HepG2 (cell line): ENCODE data around the gene CYB5D1. TPM values are rescaled to one million over a fixed set of nuclear protein-coding genes. Genes with fewer than 3 reads are reported as not detected.

Experiments
- CREM ChIP-seq, 2 experiments: sonication (generic) in 1 of 2; formaldehyde crosslinking in 1 of 2; IDR thresholded peaks; 2 replicates each; pipeline versions ENCODE4 v1.4.0 to v1.6.1; 2016 to 2020; ENCODE audit warnings: antibody characterized with exemption in 1 of 2, mild to moderate bottlenecking in 1 of 2, missing genetic modification reagents in 1 of 2
- EZH2 ChIP-seq: conservative IDR thresholded peaks from 2 replicates; pipeline ENCODE4 v1.6.1; 2012; ENCODE audit warnings: mild to moderate bottlenecking, low read depth, low read length, moderate library complexity
- FOXA3 ChIP-seq: IDR thresholded peaks from 2 replicates; pipeline ENCODE4 v1.6.1; 2016; ENCODE audit warnings: missing genetic modification reagents, missing compliant biosample characterization
- NFE2L1 ChIP-seq: sonication (generic); formaldehyde crosslinking; IDR thresholded peaks from 2 replicates; pipeline ENCODE4 v1.4.0; 2020; ENCODE audit warnings: missing genetic modification reagents, mild to moderate bottlenecking, borderline replicate concordance
- NFYB ChIP-seq: sonication (generic); formaldehyde crosslinking; IDR thresholded peaks from 2 replicates; pipeline ENCODE4 v1.4.0; 2020; ENCODE audit warnings: missing genetic modification reagents
- PCBP1 ChIP-seq: fragments of 200-400 bp; formaldehyde crosslinking; IDR thresholded peaks from 2 replicates; pipeline ENCODE4 v1.6.1; 2017; ENCODE audit warnings: mild to moderate bottlenecking, low read depth, low read length, borderline replicate concordance
- RFXAP ChIP-seq: sonication (generic); formaldehyde crosslinking; IDR thresholded peaks from 2 replicates; pipeline ENCODE4 v1.4.0; 2020; ENCODE audit warnings: missing genetic modification reagents, borderline replicate concordance
- SP2 ChIP-seq: sonication (generic); formaldehyde crosslinking; IDR thresholded peaks from 2 replicates; pipeline ENCODE4 v1.5.1; 2020; ENCODE audit warnings: mild to moderate bottlenecking, missing genetic modification reagents
- SP4 ChIP-seq: sonication (generic); formaldehyde crosslinking; IDR thresholded peaks from 2 replicates; pipeline ENCODE4 v1.8.1; 2023; ENCODE audit warnings: mild to moderate bottlenecking, missing genetic modification reagents
- ZNF430 ChIP-seq: sonication (generic); formaldehyde crosslinking; IDR thresholded peaks from 2 replicates; pipeline ENCODE4 v1.9.0; 2021; ENCODE audit warnings: mild to moderate bottlenecking, missing genetic modification reagents
- ZNF652 ChIP-seq: IDR thresholded peaks from 2 replicates; pipeline ENCODE4 v1.6.1; 2016; ENCODE audit warnings: low read depth, borderline replicate concordance
- polyA plus RNA-seq, 8 experiments: library from polyadenylated mRNA; depleted of rRNA in 3 of 8; stranded (reverse) in 7 of 8; unstranded in 1 of 8; fragments of >200 nt; fragmentation: Illumina TruSeq in 4 of 8; extraction: Trizol in 4 of 8; gene quantifications; 2 replicates each; pipeline versions ENCODE4 v1.2.1 to v1.2.3, GENCODE V29; 2011 to 2016; ENCODE audit warnings: low read depth in 4 of 8, missing spikeins in 1 of 8, mixed read lengths in 1 of 8; ENCODE audit not compliant: insufficient read depth in 1 of 8
- total RNA-seq, 5 experiments: library from RNA; depleted of rRNA; stranded (reverse); fragments of >200 nt; fragmentation: Illumina TruSeq; extraction: Trizol; gene quantifications; 2 replicates each; pipeline ENCODE4 v1.2.3, GENCODE V29; 2016; ENCODE audit warnings: low read depth in 1 of 5
- TF ChIP-seq, protein P1 (sequence below), 2 experiments: sonication (generic) in 1 of 2; formaldehyde crosslinking in 1 of 2; IDR thresholded peaks; 2 replicates each; pipeline versions ENCODE4 v1.5.1 to v1.6.1; 2011 to 2020; ENCODE audit warnings: borderline replicate concordance in 1 of 2, low read depth in 1 of 2, low read length in 1 of 2, mild to moderate bottlenecking in 1 of 2, missing genetic modification reagents in 1 of 2, moderate library complexity in 1 of 2
- TF ChIP-seq, protein P2 (sequence below): IDR thresholded peaks from 2 replicates; pipeline ENCODE4 v1.4.0; 2020; ENCODE audit warnings: mild to moderate bottlenecking, missing genetic modification reagents
- TF ChIP-seq, protein P3 (sequence below): sonication (generic); formaldehyde crosslinking; IDR thresholded peaks from 2 replicates; pipeline ENCODE4 v1.5.0; 2020; ENCODE audit warnings: mild to moderate bottlenecking, missing genetic modification reagents, moderate library complexity
- TF ChIP-seq, protein P4 (sequence below): sonication (generic); formaldehyde crosslinking; IDR thresholded peaks from 2 replicates; pipeline ENCODE4 v1.4.0; 2020; ENCODE audit warnings: missing genetic modification reagents

CYB5D1 gene
- total and polyA plus RNA-seq, 2 of the 13 experiments (the other 11 are each of a cell fraction or from before 2014, with no cell fraction given), result 8.9 to 17.0 TPM

DNA sequence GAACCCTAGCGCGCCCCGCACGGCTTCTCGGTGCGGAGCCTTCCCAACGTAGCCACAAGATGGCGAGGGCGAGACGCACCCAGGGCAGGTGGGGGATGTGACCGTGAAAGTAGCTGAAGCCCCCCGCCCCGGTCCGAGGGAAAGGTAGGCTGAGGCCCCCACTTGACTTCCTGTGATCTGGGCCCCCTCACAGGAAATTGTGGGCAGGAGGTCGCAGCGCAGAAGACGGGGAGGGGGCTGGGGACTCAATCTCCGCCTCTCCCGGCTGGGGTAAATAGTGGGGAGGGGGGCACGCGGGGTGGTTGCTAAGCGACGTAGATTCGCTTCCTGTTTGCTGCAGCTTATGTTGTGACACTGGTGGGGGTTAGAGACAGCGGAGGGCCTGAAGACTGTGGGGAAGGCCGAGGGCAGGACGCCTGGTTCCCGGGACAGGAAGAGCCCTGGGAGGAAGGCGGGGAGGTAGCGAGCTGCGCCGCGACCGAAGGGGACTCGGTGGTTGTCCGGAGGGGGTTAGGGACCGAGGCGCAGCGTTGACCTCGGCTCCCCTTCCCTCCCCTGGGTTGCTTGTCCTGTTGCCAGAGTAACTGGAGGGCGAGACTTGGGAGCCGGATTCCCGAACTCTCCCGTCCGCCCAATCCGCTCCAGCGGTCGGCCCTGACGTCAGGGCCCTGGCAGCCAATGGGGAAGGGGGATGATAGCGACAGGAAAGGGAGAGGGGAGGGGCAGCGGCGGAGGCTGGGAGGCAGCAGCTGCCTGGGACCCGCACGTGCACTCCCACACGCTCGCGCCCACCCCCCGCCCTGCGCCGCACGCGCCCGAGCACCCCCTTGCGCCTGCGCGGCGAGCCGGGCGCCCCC is 22.6 kb upstream of the CYB5D1 start (continued):
- TF ChIP-seq, protein P1, sequence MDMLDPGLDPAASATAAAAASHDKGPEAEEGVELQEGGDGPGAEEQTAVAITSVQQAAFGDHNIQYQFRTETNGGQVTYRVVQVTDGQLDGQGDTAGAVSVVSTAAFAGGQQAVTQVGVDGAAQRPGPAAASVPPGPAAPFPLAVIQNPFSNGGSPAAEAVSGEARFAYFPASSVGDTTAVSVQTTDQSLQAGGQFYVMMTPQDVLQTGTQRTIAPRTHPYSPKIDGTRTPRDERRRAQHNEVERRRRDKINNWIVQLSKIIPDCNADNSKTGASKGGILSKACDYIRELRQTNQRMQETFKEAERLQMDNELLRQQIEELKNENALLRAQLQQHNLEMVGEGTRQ (IDR thresholded peaks at IDR 0.05; ENCODE audit: low read depth, low read length), result 0 out of 2 replicates have a peak, but pooled peaks have one; percentile 11
- TF ChIP-seq, protein P1 (CRISPR knock-in tag; IDR thresholded peaks at IDR 0.05; ENCODE audit: borderline replicate concordance), result no peak
- no peak for TF ChIP-seq ZNF652 (CRISPR knock-in tag)
- peak; percentile 31; the same call in 1 of the 2 replicates for TF ChIP-seq SP4 (CRISPR knock-in tag)
- no peak; the same call in 1 of the 2 replicates for TF ChIP-seq ZNF430 (CRISPR knock-in tag)
- peak; percentile 10; the same call in 1 of the 2 replicates for TF ChIP-seq FOXA3 (CRISPR knock-in tag)
- no peak for TF ChIP-seq NFE2L1 (CRISPR knock-in tag)
- TF ChIP-seq, protein P2, sequence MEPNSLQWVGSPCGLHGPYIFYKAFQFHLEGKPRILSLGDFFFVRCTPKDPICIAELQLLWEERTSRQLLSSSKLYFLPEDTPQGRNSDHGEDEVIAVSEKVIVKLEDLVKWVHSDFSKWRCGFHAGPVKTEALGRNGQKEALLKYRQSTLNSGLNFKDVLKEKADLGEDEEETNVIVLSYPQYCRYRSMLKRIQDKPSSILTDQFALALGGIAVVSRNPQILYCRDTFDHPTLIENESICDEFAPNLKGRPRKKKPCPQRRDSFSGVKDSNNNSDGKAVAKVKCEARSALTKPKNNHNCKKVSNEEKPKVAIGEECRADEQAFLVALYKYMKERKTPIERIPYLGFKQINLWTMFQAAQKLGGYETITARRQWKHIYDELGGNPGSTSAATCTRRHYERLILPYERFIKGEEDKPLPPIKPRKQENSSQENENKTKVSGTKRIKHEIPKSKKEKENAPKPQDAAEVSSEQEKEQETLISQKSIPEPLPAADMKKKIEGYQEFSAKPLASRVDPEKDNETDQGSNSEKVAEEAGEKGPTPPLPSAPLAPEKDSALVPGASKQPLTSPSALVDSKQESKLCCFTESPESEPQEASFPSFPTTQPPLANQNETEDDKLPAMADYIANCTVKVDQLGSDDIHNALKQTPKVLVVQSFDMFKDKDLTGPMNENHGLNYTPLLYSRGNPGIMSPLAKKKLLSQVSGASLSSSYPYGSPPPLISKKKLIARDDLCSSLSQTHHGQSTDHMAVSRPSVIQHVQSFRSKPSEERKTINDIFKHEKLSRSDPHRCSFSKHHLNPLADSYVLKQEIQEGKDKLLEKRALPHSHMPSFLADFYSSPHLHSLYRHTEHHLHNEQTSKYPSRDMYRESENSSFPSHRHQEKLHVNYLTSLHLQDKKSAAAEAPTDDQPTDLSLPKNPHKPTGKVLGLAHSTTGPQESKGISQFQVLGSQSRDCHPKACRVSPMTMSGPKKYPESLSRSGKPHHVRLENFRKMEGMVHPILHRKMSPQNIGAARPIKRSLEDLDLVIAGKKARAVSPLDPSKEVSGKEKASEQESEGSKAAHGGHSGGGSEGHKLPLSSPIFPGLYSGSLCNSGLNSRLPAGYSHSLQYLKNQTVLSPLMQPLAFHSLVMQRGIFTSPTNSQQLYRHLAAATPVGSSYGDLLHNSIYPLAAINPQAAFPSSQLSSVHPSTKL (CRISPR knock-in tag), result peak; percentile 44; the same call in 1 of the 2 replicates
- TF ChIP-seq EZH2, result no peak
- TF ChIP-seq, protein P3, sequence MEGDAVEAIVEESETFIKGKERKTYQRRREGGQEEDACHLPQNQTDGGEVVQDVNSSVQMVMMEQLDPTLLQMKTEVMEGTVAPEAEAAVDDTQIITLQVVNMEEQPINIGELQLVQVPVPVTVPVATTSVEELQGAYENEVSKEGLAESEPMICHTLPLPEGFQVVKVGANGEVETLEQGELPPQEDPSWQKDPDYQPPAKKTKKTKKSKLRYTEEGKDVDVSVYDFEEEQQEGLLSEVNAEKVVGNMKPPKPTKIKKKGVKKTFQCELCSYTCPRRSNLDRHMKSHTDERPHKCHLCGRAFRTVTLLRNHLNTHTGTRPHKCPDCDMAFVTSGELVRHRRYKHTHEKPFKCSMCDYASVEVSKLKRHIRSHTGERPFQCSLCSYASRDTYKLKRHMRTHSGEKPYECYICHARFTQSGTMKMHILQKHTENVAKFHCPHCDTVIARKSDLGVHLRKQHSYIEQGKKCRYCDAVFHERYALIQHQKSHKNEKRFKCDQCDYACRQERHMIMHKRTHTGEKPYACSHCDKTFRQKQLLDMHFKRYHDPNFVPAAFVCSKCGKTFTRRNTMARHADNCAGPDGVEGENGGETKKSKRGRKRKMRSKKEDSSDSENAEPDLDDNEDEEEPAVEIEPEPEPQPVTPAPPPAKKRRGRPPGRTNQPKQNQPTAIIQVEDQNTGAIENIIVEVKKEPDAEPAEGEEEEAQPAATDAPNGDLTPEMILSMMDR, result peak; percentile 92
- TF ChIP-seq RFXAP (CRISPR knock-in tag), result peak; percentile 99
- TF ChIP-seq SP2 (CRISPR knock-in tag), result peak; percentile 73
- peak; percentile 74; the same call in 1 of the 2 replicates for TF ChIP-seq CREM (IDR thresholded peaks at IDR 0.05)
- TF ChIP-seq CREM (CRISPR knock-in tag; IDR thresholded peaks at IDR 0.05), result no peak
- peak; percentile 84; the same call in 1 of the 2 replicates for TF ChIP-seq PCBP1
- TF ChIP-seq, protein P4, sequence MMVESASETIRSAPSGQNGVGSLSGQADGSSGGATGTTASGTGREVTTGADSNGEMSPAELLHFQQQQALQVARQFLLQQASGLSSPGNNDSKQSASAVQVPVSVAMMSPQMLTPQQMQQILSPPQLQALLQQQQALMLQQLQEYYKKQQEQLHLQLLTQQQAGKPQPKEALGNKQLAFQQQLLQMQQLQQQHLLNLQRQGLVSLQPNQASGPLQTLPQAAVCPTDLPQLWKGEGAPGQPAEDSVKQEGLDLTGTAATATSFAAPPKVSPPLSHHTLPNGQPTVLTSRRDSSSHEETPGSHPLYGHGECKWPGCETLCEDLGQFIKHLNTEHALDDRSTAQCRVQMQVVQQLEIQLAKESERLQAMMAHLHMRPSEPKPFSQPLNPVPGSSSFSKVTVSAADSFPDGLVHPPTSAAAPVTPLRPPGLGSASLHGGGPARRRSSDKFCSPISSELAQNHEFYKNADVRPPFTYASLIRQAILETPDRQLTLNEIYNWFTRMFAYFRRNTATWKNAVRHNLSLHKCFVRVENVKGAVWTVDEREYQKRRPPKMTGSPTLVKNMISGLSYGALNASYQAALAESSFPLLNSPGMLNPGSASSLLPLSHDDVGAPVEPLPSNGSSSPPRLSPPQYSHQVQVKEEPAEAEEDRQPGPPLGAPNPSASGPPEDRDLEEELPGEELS, result peak; percentile 45; the same call in 1 of the 2 replicates
- peak; percentile 78 for TF ChIP-seq NFYB (CRISPR knock-in tag)
